ENCODE results near the gene APH1B.

- TF ChIP-seq, protein P1, sequence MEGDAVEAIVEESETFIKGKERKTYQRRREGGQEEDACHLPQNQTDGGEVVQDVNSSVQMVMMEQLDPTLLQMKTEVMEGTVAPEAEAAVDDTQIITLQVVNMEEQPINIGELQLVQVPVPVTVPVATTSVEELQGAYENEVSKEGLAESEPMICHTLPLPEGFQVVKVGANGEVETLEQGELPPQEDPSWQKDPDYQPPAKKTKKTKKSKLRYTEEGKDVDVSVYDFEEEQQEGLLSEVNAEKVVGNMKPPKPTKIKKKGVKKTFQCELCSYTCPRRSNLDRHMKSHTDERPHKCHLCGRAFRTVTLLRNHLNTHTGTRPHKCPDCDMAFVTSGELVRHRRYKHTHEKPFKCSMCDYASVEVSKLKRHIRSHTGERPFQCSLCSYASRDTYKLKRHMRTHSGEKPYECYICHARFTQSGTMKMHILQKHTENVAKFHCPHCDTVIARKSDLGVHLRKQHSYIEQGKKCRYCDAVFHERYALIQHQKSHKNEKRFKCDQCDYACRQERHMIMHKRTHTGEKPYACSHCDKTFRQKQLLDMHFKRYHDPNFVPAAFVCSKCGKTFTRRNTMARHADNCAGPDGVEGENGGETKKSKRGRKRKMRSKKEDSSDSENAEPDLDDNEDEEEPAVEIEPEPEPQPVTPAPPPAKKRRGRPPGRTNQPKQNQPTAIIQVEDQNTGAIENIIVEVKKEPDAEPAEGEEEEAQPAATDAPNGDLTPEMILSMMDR (IDR thresholded peaks at IDR 0.05): no peak
- TF ChIP-seq POLR2AphosphoS5 (IDR thresholded peaks at IDR 0.05) (no peak), POLR2A (IDR thresholded peaks at IDR 0.05) (no peak), EP300 (IDR thresholded peaks at IDR 0.05) (no peak)
Observed at GRCh38 chr15:63238796-63239195, 38.6 kb upstream of the APH1B start.

All from sigmoid colon (tissue), 4 donors.